GM23338 (cell line): ENCODE results near the gene CERK. TPM values are rescaled to one million over a fixed set of nuclear protein-coding genes. Genes with fewer than 3 reads are reported as not detected.

Source experiments
- ATAC-seq: fragments of 200-7000 bp; cut with Tn5 transposase; 3 replicates; pipeline ENCODE4 v1.9.1; 2020
- DNase-seq: peaks from one replicate; pipeline ENCODE4 v3.0.0-alpha.2; 2015; ENCODE audit warnings: low spot score
- H2AFZ ChIP-seq: fragments of 200-600 bp; sonication (generic); 2 replicates; pipeline ENCODE4 v1.8.0; 2016; ENCODE audit warnings: antibody characterized with exemption, mild to moderate bottlenecking, moderate library complexity
- H3F3A ChIP-seq: fragments of 200-600 bp; sonication (generic); replicated peaks from 2 replicates; pipeline ENCODE4 v1.8.0; 2017; ENCODE audit warnings: antibody characterized with exemption, mixed run types, low read depth
- H3K27ac ChIP-seq: fragments of 200-600 bp; sonication (generic); 2 replicates; pipeline ENCODE4 v1.6.1; 2016; ENCODE audit warnings: low read depth
- H3K27me3 ChIP-seq: fragments of 200-600 bp; sonication (generic); 2 replicates; pipeline ENCODE4 v1.8.0; 2016; ENCODE audit warnings: mild to moderate bottlenecking, mixed run types, moderate library complexity; ENCODE audit not compliant: insufficient read depth
- H3K36me3 ChIP-seq: fragments of 200-600 bp; sonication (generic); 2 replicates; pipeline ENCODE4 v1.8.0; 2016; ENCODE audit warnings: mild to moderate bottlenecking; ENCODE audit not compliant: insufficient read depth
- H3K4me1 ChIP-seq: fragments of 200-600 bp; sonication (generic); 2 replicates; pipeline ENCODE4 v1.8.0; 2016; ENCODE audit warnings: mild to moderate bottlenecking, moderate library complexity; ENCODE audit not compliant: insufficient read depth
- H3K4me2 ChIP-seq: fragments of 200-600 bp; sonication (generic); 2 replicates; pipeline ENCODE4 v1.7.1; 2017; ENCODE audit warnings: mixed run types
- H3K4me3 ChIP-seq: fragments of 200-600 bp; sonication (generic); 2 replicates; pipeline ENCODE4 v1.6.1; 2016; ENCODE audit warnings: mixed run types
- H3K79me2 ChIP-seq: fragments of 200-600 bp; sonication (generic); replicated peaks from 2 replicates; pipeline ENCODE4 v1.8.0; 2017; ENCODE audit warnings: mild to moderate bottlenecking; ENCODE audit not compliant: insufficient read depth
- H3K9me2 ChIP-seq: fragments of 200-600 bp; sonication (generic); 2 replicates; pipeline ENCODE4 v1.8.0; 2017; ENCODE audit not compliant: insufficient read depth
- H4K20me1 ChIP-seq: fragments of 200-600 bp; sonication (generic); replicated peaks from 2 replicates; pipeline ENCODE4 v1.8.0; 2017; ENCODE audit warnings: mild to moderate bottlenecking; ENCODE audit not compliant: insufficient read depth
- H3K27ac Mint-ChIP-seq: 2 replicates; pipeline ENCODE4 v1.8.0; 2020; ENCODE audit warnings: inconsistent platforms, mild to moderate bottlenecking, moderate library complexity, mixed read lengths
- H3K27me3 Mint-ChIP-seq: 3 replicates; pipeline ENCODE4 v1.8.0; 2022; ENCODE audit warnings: low read depth, mild to moderate bottlenecking, moderate library complexity, mixed read lengths, inconsistent platforms; ENCODE audit not compliant: insufficient read depth, poor library complexity
- H3K36me3 Mint-ChIP-seq: 3 replicates; pipeline ENCODE4 v1.8.0; 2021; ENCODE audit warnings: low read depth, mild to moderate bottlenecking, inconsistent platforms, moderate library complexity, mixed read lengths
- H3K4me1 Mint-ChIP-seq: 3 replicates; pipeline ENCODE4 v1.8.0; 2020; ENCODE audit warnings: mild to moderate bottlenecking, inconsistent platforms, mixed read lengths
- H3K4me3 Mint-ChIP-seq: 3 replicates; pipeline ENCODE4 v1.8.0; 2021; ENCODE audit warnings: moderate library complexity, mild to moderate bottlenecking, inconsistent platforms, mixed read lengths
- H3K9me3 Mint-ChIP-seq: 3 replicates; pipeline ENCODE4 v1.8.0; 2020; ENCODE audit warnings: moderate library complexity, mild to moderate bottlenecking, inconsistent platforms, mixed read lengths
- EZH2 ChIP-seq: fragments of 200-600 bp; sonication (generic); IDR thresholded peaks from one replicate; pipeline ENCODE4 v1.8.0; 2017; ENCODE audit warnings: antibody characterized with exemption, mild to moderate bottlenecking, low read depth; ENCODE audit not compliant: unreplicated experiment
- EZH2phosphoT487 ChIP-seq: fragments of 200-600 bp; sonication (generic); IDR thresholded peaks from one replicate; pipeline ENCODE4 v1.8.1; 2018; ENCODE audit warnings: antibody characterized with exemption; ENCODE audit not compliant: unreplicated experiment
- JUNB ChIP-seq: IDR thresholded peaks from one replicate; pipeline ENCODE4 v1.6.1; 2016; ENCODE audit warnings: antibody characterized with exemption; ENCODE audit not compliant: unreplicated experiment
- NANOG ChIP-seq: IDR thresholded peaks from 2 replicates; pipeline ENCODE4 v1.6.1; 2016; ENCODE audit warnings: antibody characterized with exemption, borderline replicate concordance
- POLR2AphosphoS5 ChIP-seq: IDR thresholded peaks from 2 replicates; pipeline ENCODE4 v1.6.1; 2016; ENCODE audit warnings: antibody characterized with exemption, low read depth
- REST ChIP-seq: IDR thresholded peaks from one replicate; pipeline ENCODE4 v1.6.1; 2018; ENCODE audit warnings: antibody characterized with exemption; ENCODE audit not compliant: unreplicated experiment
- STAT1 ChIP-seq: IDR thresholded peaks from one replicate; pipeline ENCODE4 v1.6.1; 2016; ENCODE audit warnings: antibody characterized with exemption; ENCODE audit not compliant: unreplicated experiment
- ZNF114 ChIP-seq: fragments of 250-450 bp; sonication (Bioruptor Pico); IDR thresholded peaks from 2 replicates; pipeline ENCODE4 v1.5.0; 2020; ENCODE audit warnings: mild to moderate bottlenecking, moderate library complexity
- ZNF331 ChIP-seq: fragments of 250-450 bp; sonication (Bioruptor Pico); IDR thresholded peaks from 2 replicates; pipeline ENCODE4 v1.5.0; 2020; ENCODE audit warnings: low read depth, mild to moderate bottlenecking, moderate library complexity
- polyA plus RNA-seq: library from polyadenylated mRNA; unstranded; fragments of >200 nt; fragmentation: Nextera tagmentation; extraction: Ambion mirVana; gene quantifications from 2 replicates; pipeline ENCODE4 v1.2.1, GENCODE V29; 2016
- total RNA-seq: library from RNA; depleted of rRNA; stranded (reverse); fragments of >200 nt; shearing (Covaris generic); gene quantifications from 2 replicates; pipeline ENCODE4 v1.2.3, GENCODE V29; 2014
- TF ChIP-seq, protein P1 (sequence below), 2 experiments: fragments of 200-600 bp in 1 of 2; sonication (generic) in 1 of 2; conservative IDR thresholded peaks; 2 replicates each; pipeline versions ENCODE4 v1.5.1 to v1.6.1; 2016 to 2017; ENCODE audit warnings: antibody characterized with exemption in 2 of 2, low read depth in 2 of 2, mild to moderate bottlenecking in 2 of 2, moderate library complexity in 1 of 2
- TF ChIP-seq, protein P2 (sequence below): IDR thresholded peaks from 2 replicates; pipeline ENCODE4 v1.6.1; 2016; ENCODE audit warnings: antibody characterized with exemption
- TF ChIP-seq, protein P3 (sequence below): fragments of 250-450 bp; sonication (Bioruptor Pico); IDR thresholded peaks from 2 replicates; pipeline ENCODE4 v1.5.0; 2020; ENCODE audit warnings: mild to moderate bottlenecking, moderate library complexity

CERK gene
- total and polyA plus RNA-seq, 2 experiments from 2014 or later = 12.7 to 62.9 TPM

- peaks cover 3% of the 10 kb centered on the region; the same call in 1 of the 2 replicates for H3F3A ChIP-seq
- H3K27ac Mint-ChIP-seq = no peak overlapping the region
- H3K27me3 Mint-ChIP-seq = peaks cover 2% of the 10 kb centered on the region
- peaks cover 3% of the 10 kb centered on the region; the same call in 1 of the 2 replicates for H3K4me1 ChIP-seq
- no peak for DNase-seq
- no peaks in the 10 kb centered on the region for H3K9me2 ChIP-seq
- peaks cover 7% of the 10 kb centered on the region; the same call in 2 of the 3 replicates for H3K4me1 Mint-ChIP-seq
- H3K27me3 ChIP-seq = no peaks in the 10 kb centered on the region
- H3K36me3 ChIP-seq = peaks cover 3% of the 10 kb centered on the region; the same call in 1 of the 2 replicates
- ATAC-seq = no peak
- TF ChIP-seq, protein P1, sequence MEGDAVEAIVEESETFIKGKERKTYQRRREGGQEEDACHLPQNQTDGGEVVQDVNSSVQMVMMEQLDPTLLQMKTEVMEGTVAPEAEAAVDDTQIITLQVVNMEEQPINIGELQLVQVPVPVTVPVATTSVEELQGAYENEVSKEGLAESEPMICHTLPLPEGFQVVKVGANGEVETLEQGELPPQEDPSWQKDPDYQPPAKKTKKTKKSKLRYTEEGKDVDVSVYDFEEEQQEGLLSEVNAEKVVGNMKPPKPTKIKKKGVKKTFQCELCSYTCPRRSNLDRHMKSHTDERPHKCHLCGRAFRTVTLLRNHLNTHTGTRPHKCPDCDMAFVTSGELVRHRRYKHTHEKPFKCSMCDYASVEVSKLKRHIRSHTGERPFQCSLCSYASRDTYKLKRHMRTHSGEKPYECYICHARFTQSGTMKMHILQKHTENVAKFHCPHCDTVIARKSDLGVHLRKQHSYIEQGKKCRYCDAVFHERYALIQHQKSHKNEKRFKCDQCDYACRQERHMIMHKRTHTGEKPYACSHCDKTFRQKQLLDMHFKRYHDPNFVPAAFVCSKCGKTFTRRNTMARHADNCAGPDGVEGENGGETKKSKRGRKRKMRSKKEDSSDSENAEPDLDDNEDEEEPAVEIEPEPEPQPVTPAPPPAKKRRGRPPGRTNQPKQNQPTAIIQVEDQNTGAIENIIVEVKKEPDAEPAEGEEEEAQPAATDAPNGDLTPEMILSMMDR (conservative IDR thresholded peaks at IDR 0.05; ENCODE audit: low read depth in 2 of 2) = no peak
- TF ChIP-seq STAT1 = no peak
- TF ChIP-seq POLR2AphosphoS5 = no peak
- no peak for TF ChIP-seq JUNB
- no peak for TF ChIP-seq EZH2phosphoT487
- no peak for TF ChIP-seq REST
- TF ChIP-seq ZNF114 = no peak
- no peak for TF ChIP-seq EZH2
- TF ChIP-seq, protein P2, sequence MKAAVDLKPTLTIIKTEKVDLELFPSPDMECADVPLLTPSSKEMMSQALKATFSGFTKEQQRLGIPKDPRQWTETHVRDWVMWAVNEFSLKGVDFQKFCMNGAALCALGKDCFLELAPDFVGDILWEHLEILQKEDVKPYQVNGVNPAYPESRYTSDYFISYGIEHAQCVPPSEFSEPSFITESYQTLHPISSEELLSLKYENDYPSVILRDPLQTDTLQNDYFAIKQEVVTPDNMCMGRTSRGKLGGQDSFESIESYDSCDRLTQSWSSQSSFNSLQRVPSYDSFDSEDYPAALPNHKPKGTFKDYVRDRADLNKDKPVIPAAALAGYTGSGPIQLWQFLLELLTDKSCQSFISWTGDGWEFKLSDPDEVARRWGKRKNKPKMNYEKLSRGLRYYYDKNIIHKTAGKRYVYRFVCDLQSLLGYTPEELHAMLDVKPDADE = no peak
- TF ChIP-seq NANOG = no peak
- no peak for TF ChIP-seq ZNF331 (CRISPR knock-in tag)
- TF ChIP-seq, protein P3, sequence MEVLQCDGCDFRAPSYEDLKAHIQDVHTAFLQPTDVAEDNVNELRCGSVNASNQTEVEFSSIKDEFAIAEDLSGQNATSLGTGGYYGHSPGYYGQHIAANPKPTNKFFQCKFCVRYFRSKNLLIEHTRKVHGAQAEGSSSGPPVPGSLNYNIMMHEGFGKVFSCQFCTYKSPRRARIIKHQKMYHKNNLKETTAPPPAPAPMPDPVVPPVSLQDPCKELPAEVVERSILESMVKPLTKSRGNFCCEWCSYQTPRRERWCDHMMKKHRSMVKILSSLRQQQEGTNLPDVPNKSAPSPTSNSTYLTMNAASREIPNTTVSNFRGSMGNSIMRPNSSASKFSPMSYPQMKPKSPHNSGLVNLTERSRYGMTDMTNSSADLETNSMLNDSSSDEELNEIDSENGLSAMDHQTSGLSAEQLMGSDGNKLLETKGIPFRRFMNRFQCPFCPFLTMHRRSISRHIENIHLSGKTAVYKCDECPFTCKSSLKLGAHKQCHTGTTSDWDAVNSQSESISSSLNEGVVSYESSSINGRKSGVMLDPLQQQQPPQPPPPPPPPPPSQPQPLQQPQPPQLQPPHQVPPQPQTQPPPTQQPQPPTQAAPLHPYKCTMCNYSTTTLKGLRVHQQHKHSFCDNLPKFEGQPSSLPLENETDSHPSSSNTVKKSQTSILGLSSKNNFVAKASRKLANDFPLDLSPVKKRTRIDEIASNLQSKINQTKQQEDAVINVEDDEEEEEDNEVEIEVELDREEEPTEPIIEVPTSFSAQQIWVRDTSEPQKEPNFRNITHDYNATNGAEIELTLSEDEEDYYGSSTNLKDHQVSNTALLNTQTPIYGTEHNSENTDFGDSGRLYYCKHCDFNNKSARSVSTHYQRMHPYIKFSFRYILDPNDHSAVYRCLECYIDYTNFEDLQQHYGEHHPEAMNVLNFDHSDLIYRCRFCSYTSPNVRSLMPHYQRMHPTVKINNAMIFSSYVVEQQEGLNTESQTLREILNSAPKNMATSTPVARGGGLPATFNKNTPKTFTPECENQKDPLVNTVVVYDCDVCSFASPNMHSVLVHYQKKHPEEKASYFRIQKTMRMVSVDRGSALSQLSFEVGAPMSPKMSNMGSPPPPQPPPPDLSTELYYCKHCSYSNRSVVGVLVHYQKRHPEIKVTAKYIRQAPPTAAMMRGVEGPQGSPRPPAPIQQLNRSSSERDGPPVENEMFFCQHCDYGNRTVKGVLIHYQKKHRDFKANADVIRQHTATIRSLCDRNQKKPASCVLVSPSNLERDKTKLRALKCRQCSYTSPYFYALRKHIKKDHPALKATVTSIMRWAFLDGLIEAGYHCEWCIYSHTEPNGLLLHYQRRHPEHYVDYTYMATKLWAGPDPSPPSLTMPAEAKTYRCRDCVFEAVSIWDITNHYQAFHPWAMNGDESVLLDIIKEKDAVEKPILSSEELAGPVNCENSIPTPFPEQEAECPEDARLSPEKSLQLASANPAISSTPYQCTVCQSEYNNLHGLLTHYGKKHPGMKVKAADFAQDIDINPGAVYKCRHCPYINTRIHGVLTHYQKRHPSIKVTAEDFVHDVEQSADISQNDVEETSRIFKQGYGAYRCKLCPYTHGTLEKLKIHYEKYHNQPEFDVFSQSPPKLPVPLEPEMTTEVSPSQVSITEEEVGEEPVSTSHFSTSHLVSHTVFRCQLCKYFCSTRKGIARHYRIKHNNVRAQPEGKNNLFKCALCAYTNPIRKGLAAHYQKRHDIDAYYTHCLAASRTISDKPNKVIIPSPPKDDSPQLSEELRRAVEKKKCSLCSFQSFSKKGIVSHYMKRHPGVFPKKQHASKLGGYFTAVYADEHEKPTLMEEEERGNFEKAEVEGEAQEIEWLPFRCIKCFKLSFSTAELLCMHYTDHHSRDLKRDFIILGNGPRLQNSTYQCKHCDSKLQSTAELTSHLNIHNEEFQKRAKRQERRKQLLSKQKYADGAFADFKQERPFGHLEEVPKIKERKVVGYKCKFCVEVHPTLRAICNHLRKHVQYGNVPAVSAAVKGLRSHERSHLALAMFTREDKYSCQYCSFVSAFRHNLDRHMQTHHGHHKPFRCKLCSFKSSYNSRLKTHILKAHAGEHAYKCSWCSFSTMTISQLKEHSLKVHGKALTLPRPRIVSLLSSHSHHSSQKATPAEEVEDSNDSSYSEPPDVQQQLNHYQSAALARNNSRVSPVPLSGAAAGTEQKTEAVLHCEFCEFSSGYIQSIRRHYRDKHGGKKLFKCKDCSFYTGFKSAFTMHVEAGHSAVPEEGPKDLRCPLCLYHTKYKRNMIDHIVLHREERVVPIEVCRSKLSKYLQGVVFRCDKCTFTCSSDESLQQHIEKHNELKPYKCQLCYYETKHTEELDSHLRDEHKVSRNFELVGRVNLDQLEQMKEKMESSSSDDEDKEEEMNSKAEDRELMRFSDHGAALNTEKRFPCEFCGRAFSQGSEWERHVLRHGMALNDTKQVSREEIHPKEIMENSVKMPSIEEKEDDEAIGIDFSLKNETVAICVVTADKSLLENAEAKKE (CRISPR knock-in tag) = no peak
- H2AFZ ChIP-seq = no peak overlapping the region
- no peaks in the 10 kb centered on the region for H3K79me2 ChIP-seq
- H3K4me3 ChIP-seq = no peak overlapping the region
- no peak overlapping the region for H3K4me2 ChIP-seq
- no peaks in the 10 kb centered on the region for H3K9me3 Mint-ChIP-seq
- H3K4me3 Mint-ChIP-seq = no peak overlapping the region
- H3K27ac ChIP-seq = no peak overlapping the region
- no peaks in the 10 kb centered on the region; the same call in none of the 2 replicates for H4K20me1 ChIP-seq
- peaks cover 29% of the 10 kb centered on the region for H3K36me3 Mint-ChIP-seq
Observed at GRCh38 chr22:46688949-46689348, 49.1 kb downstream of the CERK start.
